ENCODE results near the gene CCDC142. TPM values are rescaled to one million over a fixed set of nuclear protein-coding genes. Genes with fewer than 3 reads are reported as not detected.

CCDC142 gene
- total RNA-seq, 2 experiments from 2014 or later = 20.9 to 25.0 TPM

DNA sequence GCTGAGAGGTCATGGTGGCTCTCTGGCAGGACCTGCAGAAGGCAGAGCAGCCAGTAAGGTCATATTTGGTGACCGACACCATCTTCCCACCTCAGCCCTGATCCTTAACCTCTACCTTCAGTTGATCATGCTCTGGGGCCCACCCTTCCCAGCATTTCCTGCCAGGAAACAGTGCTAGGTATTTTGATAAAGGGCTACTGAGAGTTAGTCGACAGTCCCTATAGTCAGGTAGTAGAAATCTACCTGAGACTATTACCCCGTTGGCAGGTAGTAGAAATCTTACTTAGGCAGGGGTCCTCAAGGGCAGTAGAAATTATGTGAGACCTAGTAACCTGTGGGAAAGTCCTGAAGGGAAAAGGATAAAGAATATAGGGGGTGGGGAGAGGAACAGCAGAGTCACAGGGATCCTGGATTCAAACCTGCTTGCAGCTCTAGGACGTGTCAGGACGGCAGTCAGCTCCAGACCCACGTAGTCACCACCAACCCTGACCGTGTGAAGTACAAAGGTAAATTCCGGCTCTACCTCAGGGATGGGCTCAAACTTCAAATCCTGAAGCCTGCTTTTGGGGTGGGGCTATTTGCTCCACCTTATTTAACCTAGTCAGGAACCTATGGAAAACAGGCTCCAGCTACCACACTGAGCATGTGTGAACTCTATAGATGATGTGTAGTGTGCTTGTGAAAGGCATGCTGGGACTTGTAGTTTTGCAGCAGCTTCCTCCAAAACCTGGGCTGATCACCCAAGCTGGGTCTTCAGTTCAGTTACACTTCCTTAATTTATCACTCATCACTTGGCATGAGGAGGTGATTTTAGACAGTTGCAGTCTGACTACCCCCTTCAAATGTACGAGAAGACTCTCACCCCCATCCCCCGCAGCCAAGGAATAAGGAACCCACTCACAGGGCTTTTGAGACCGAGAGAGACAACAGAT lies 43.2 kb upstream of the CCDC142 start, which contains the start of gene DQX1:
Gene DQX1 (minus strand): TSS at position 515 of the 932 bp plus-strand sequence. CDS start 502 bp downstream, at position 13.
- peaks cover 10% of the 10 kb centered on the region for H3K27me3 Mint-ChIP-seq
- H3K9me3 Mint-ChIP-seq = no peaks in the 10 kb centered on the region
- H3K4me1 Mint-ChIP-seq = peaks cover 55% of the 10 kb centered on the region
- no peak within 1 kb of the TSS for H3K27ac Mint-ChIP-seq
- POLR2A ChIA-PET = interaction anchor here (0.6 to 1.7 kb wide), 10 partner anchors 11 to 67 kb away, joined by 3 to 10 read pairs (median 3); partner anchors contain the start of genes CCDC142, LBX2, MRPL53 and TLX2
- CTCF ChIA-PET = interaction anchor here (0.7 to 1.1 kb wide), 4 partner anchors 43 to 344 kb away, joined by 3 to 9 read pairs (median 3); partner anchors contain the start of genes CCDC142, MRPL53 and TTC31
- peaks cover 45% of the 10 kb centered on the region for H3K36me3 Mint-ChIP-seq (ENCODE audit: low read depth)
- DNase-seq = peak; percentile 39
- no peak within 1 kb of the TSS for H3K4me3 Mint-ChIP-seq

DNA sequence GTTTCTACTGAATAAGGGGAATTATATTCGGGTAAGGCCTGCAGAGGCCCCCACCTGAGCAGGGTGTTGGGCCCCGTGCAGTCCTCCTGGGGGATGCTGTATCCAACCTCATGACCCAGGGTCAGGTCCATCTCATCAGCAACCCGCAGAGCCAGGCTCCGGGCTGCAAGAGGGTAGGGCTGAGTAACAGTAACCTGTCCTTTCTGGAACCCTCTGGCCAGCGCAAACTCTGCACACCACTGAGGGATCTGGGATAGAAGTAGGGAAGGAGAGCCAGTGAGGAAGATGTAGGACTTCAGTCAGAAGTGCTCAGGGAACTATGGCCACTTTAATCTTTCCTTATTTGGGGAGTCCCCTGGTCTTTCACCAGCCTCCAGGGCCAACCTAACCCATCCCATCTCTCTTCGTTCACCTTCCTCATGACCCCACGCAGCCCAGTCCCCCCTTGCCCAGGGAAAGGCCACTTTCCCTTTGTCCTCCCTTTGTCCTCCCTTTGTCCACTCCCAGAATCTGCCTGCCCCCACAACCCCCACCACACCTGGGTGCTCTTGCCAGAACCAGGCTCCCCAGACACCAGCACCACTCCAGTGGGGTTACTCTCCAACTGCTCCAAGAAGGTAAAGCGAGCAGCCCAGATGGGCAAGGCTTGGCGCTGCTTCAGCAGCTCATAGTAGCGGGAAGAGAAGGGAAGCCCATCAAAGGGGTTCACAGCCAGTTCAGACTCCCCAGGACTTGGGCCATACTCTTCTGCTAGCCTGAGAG lies 42.3 kb upstream of the CCDC142 start:
- no peaks in the 10 kb centered on the region for H3K9me3 Mint-ChIP-seq
- ChIA-PET CTCF (no interaction called here), POLR2A (interaction anchor here (0.6 to 1.7 kb wide), 3 partner anchors 21 to 61 kb away, joined by 3 to 4 read pairs (median 3); partner anchors contain the start of gene LBX2)
- H3K4me3 Mint-ChIP-seq = no peak overlapping the region
- peaks cover 50% of the 10 kb centered on the region for H3K4me1 Mint-ChIP-seq
- peaks cover 13% of the 10 kb centered on the region for H3K27me3 Mint-ChIP-seq
- DNase-seq = no peak
- H3K36me3 Mint-ChIP-seq (ENCODE audit: low read depth) = peaks cover 38% of the 10 kb centered on the region
- no peak overlapping the region for H3K27ac Mint-ChIP-seq

DNA sequence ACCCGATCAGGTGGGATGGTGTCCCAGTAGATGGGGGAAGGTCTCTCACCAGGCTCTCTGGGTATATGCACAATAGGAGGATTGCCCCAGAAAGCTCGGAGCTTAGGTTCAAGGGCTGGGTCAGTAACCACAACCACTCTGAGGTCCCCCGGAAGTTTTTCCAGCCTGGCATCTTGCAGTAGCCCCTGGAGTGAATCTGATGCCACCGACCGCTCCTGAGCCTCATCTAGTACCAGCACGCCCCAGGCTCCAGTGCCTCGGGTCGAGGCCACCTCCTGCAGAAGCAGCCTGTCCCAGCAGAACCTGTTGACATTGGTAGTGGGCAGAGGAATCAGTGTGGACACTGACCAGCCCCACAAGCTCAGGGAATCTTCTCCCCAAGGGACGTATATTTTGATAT lies 41.2 kb upstream of the CCDC142 start:
- ChIA-PET CTCF (interaction anchor here (0.8 kb wide), 1 partner anchor 20 kb away, joined by 3 read pairs; no protein-coding TSS in a partner anchor), POLR2A (no interaction called here)
- H3K27me3 Mint-ChIP-seq = peaks cover 25% of the 10 kb centered on the region
- no peak for DNase-seq
- H3K4me3 Mint-ChIP-seq = no peak overlapping the region
- no peak overlapping the region for H3K27ac Mint-ChIP-seq
- peaks cover 36% of the 10 kb centered on the region for H3K36me3 Mint-ChIP-seq (ENCODE audit: low read depth)
- peaks cover 49% of the 10 kb centered on the region for H3K4me1 Mint-ChIP-seq
- no peaks in the 10 kb centered on the region for H3K9me3 Mint-ChIP-seq

DNA sequence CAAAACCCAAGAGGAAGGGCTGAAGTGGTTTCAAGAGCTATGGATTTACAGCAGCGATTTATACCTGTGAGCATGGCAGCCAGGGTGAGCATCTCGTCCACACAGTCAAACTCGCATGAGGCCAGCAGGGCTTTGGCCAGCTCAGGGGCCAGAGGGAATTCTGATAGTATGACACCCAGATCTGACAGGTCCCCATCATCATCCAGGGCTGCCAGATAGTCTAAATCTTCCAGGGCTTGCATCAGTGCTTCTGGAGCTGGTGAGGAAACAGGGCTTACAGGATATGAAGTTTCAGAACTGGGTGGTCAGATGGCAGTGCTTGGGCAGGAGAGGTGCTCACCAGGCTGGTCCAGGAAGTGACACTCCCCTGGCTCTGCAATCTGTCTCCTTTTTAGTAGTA lies 39.7 kb upstream of the CCDC142 start:
- no peak for DNase-seq
- Mint-ChIP-seq H3K27ac (no peak overlapping the region), H3K4me1 (peaks cover 34% of the 10 kb centered on the region), H3K9me3 (no peaks in the 10 kb centered on the region), H3K27me3 (peaks cover 40% of the 10 kb centered on the region), H3K36me3 (ENCODE audit: low read depth) (peaks cover 22% of the 10 kb centered on the region), H3K4me3 (no peak overlapping the region)
- POLR2A ChIA-PET = interaction anchor here (0.9 to 1.5 kb wide), 5 partner anchors 8 to 48 kb away, joined by 3 to 6 read pairs (median 3); no protein-coding TSS in a partner anchor
- CTCF ChIA-PET = interaction anchor here (1.0 to 1.5 kb wide), 3 partner anchors 13 to 64 kb away, joined by 3 to 5 read pairs (median 4); partner anchors contain the start of genes CCDC142 and TTC31

DNA sequence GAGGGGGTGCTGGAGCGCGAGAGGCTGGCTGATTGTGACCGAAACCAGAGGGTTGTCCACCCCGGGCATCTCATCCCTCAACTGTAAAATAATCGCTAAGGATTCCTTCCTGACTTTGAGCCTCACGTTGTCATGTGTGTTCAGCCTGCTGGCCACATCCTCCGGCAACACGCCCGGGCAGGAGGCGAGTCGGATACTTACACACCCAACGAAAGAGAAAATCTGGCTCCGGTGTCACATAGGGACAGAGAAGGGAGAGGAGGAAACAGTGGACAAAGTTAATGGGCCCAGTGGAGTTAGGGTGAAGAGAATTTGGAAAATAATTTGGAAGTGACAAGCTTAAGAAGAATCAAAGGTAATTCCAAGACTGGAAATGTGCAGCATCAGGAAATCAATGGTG lies 33.9 kb upstream of the CCDC142 start:
- Mint-ChIP-seq H3K27me3 (peaks cover 75% of the 10 kb centered on the region), H3K4me3 (peak overlapping the region; percentile 64)
- CTCF ChIA-PET = interaction anchor here (1.3 kb wide), 1 partner anchor 34 kb away, joined by 4 read pairs; the partner anchor contains the start of genes CCDC142 and TTC31

DNA sequence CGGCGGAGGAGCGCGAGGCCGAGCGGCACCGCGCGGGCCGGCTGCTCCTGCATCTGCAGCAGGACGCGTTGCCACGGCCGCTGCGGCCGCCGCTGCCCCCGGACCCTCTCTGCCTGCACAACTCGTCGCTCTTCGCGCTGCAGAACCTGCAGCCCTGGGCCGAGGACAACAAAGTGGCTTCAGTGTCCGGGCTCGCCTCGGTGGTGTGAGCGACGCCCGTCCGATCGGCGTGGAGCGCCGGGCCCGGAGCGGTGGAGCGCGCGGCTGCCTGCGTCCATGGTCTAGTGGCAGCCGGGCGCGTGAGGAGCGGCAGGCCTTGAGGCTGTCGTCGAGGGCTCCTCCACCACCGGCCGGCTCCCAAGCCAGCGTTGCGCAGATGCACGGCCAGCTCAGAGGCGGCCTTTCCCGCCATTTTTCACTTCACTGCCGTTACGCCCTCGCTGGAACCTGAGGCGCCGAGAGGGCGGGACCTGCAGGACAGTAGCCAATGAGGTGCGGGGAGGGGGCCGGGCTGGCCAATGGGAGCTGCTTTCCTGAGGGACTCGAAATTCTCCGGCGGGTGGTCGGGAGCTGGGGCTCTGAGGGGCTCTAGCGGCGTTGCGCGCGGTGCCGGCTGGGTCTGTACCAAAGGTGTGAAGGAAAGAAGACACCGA lies 33.3 kb upstream of the CCDC142 start:
- CTCF ChIA-PET = interaction anchor here (1.3 kb wide), 1 partner anchor 33 kb away, joined by 4 read pairs; the partner anchor contains the start of genes CCDC142 and TTC31
- peaks cover 35% of the 10 kb centered on the region for H3K4me1 Mint-ChIP-seq
- POLR2A ChIA-PET = interaction anchor here (0.7 to 6.9 kb wide), 9 partner anchors 7 to 73 kb away, joined by 3 to 64 read pairs (median 11); partner anchors contain the start of genes AUP1, CCDC142, HTRA2 and LBX2
- peak overlapping the region; percentile 64 for H3K4me3 Mint-ChIP-seq
- DNase-seq = peak; percentile 81
- H3K9me3 Mint-ChIP-seq = no peaks in the 10 kb centered on the region
- peaks cover 10% of the 10 kb centered on the region for H3K36me3 Mint-ChIP-seq (ENCODE audit: low read depth)
- H3K27ac Mint-ChIP-seq = no peak overlapping the region
- peaks cover 80% of the 10 kb centered on the region for H3K27me3 Mint-ChIP-seq

More for the DNA sequence above, 33.9 kb upstream of the CCDC142 start:
- no peaks in the 10 kb centered on the region for H3K9me3 Mint-ChIP-seq
- POLR2A ChIA-PET = interaction anchor here (0.7 to 6.9 kb wide), 9 partner anchors 8 to 73 kb away, joined by 3 to 64 read pairs (median 11); partner anchors contain the start of genes AUP1, CCDC142, HTRA2 and LBX2
- H3K36me3 Mint-ChIP-seq (ENCODE audit: low read depth) = peaks cover 10% of the 10 kb centered on the region
- no peak overlapping the region for H3K27ac Mint-ChIP-seq
- H3K4me1 Mint-ChIP-seq = peaks cover 30% of the 10 kb centered on the region
- no peak for DNase-seq

DNA sequence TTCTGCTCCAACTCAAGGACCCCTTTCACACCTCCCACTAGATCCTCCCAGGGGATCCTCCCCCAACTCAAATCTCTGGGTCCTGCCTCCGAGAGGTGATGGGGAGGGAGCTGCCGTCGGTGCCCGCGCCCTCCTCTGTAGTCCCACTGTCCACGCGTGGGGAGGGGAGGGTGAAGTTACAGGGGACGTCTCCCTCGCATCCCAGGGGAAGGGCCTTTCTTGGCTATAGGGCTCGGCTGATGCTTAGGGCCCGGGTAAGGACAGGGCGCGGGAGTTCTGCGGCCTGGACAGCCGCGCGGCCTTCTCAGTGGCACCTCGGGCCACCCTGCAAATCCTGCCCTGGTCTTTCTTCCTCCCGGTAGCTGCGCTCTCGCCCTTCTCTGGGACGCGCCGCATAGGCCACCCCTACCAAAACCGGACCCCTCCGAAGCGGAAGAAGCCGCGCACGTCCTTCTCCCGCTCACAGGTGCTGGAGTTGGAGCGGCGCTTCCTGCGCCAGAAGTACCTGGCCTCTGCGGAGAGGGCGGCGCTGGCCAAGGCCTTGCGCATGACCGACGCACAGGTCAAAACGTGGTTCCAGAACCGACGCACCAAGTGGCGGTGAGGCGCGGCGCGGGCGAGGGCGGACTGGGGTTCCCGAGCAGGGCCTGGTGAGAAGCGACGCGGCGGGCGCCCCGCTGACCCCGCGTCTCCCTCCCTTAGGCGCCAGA lies 32.6 kb upstream of the CCDC142 start:
- no peaks in the 10 kb centered on the region for H3K9me3 Mint-ChIP-seq
- H3K36me3 Mint-ChIP-seq (ENCODE audit: low read depth) = peaks cover 10% of the 10 kb centered on the region
- peaks cover 81% of the 10 kb centered on the region for H3K27me3 Mint-ChIP-seq
- H3K4me3 Mint-ChIP-seq = peak overlapping the region; percentile 79
- POLR2A ChIA-PET = interaction anchor here (1.1 to 6.9 kb wide), 8 partner anchors 11 to 58 kb away, joined by 3 to 64 read pairs (median 12); partner anchors contain the start of genes AUP1, CCDC142, DQX1 and HTRA2
- H3K4me1 Mint-ChIP-seq = peaks cover 39% of the 10 kb centered on the region
- no peak overlapping the region for H3K27ac Mint-ChIP-seq
- CTCF ChIA-PET = no interaction called here
- no peak for DNase-seq

DNA sequence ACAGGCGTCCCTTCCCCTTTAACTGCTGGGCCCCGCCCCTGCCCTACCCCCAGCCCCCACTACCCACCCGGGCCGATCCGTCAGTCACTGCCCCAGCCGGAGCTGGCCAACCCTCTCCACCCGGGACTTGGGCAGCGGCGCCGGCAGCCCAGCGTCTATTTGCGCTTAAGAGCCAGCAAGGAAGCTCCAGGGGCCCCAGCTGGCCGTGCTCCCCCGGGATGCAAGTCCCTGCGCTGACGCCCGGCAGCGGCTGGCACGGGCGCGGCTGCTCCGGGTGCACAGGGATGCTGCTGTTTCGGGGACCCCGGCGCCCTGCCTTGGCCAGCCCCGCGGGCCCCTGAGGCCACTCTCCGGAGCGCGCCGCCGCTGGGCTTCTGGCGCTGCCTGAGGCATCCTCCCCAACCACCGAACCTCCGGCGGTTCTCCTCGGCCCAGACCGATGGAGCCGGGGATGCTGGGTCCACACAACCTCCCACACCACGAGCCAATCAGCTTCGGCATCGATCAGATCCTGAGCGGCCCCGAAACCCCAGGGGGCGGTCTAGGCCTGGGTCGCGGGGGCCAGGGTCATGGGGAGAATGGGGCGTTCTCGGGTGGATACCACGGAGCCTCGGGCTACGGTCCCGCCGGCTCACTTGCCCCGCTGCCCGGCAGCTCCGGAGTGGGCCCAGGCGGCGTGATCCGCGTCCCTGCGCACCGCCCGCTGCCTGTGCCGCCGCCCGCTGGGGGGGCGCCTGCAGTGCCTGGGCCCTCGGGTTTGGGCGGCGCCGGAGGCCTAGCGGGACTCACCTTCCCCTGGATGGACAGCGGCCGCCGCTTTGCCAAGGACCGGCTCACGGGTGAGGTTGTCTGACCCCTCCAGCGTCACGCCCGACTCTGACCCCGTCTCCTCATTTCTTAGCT lies 31.8 kb upstream of the CCDC142 start, which contains the start of gene TLX2:
Gene TLX2 (plus strand): TSS at position 83 of the 903 bp plus-strand sequence. CDS start 357 bp downstream, at position 440.
- no peaks in the 10 kb centered on the region for H3K9me3 Mint-ChIP-seq
- H3K27me3 Mint-ChIP-seq = peaks cover 76% of the 10 kb centered on the region
- peak; percentile 28 for DNase-seq
- peaks cover 43% of the 10 kb centered on the region for H3K4me1 Mint-ChIP-seq
- H3K27ac Mint-ChIP-seq = no peak within 1 kb of the TSS
- H3K36me3 Mint-ChIP-seq (ENCODE audit: low read depth) = peaks cover 10% of the 10 kb centered on the region
- peak within 1 kb of the TSS; percentile 79 for H3K4me3 Mint-ChIP-seq
- ChIA-PET POLR2A (interaction anchor here (1.1 to 6.9 kb wide), 7 partner anchors 10 to 69 kb away, joined by 3 to 64 read pairs (median 18); partner anchors contain the start of genes AUP1, CCDC142, DQX1 and HTRA2), CTCF (no interaction called here)

DNA sequence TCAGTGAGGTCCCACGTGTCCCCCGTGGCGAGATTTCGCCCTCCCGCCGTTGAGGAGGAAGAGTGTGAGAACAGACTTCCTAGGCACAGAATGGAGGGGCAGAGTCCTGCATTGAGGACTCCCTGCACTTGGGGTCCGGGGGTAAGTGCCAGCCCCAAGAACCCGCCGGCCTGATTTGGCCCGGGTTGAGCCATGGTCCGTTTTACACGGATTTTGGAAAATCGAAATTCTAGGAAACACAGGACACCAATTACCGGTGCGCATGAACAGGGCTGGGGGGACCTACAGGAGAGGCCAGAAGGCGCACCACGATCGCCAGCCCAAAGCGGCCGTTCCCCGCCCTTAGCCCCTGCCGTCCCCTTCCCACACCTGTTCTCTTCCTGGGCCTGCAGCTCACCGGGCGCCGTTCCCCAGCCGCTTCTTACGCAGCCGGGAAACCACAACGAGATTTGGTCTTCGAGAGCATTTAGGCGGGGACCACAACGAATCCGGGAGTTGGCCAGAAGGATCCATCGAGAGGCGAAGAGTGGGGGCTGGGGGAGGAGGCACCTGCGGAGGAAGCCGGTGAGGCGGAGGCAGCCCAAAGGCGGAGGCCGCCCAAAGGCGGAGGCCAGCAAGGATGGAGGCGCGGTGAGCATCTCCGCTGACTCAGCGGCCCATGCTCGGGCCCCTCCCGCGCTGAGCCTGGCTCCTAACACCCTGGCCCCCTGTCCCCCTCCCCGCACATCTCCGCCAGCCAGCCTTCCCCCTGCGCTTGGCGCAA lies 31.0 kb upstream of the CCDC142 start:
- no peaks in the 10 kb centered on the region for H3K9me3 Mint-ChIP-seq
- no peak overlapping the region for H3K27ac Mint-ChIP-seq
- POLR2A ChIA-PET = interaction anchor here (1.0 to 6.9 kb wide), 10 partner anchors 8 to 70 kb away, joined by 3 to 64 read pairs (median 7); partner anchors contain the start of genes AUP1, CCDC142, DQX1 and HTRA2
- peaks cover 44% of the 10 kb centered on the region for H3K4me1 Mint-ChIP-seq
- H3K36me3 Mint-ChIP-seq (ENCODE audit: low read depth) = peaks cover 10% of the 10 kb centered on the region
- peaks cover 68% of the 10 kb centered on the region for H3K27me3 Mint-ChIP-seq
- CTCF ChIA-PET = no interaction called here
- H3K4me3 Mint-ChIP-seq = peak overlapping the region; percentile 64
- peak; percentile 60 for DNase-seq
